Measurements from ENCODE around the gene PSMD3.
A peak's percentile ranks its signal among the peaks of the same experiment; 100 is the strongest.
"Not testable (repeated sequence)": the region's sequence is repeated elsewhere in the genome, so short reads cannot be mapped to it uniquely, and the experiment has no call there.

PSMD3 gene

DNA sequence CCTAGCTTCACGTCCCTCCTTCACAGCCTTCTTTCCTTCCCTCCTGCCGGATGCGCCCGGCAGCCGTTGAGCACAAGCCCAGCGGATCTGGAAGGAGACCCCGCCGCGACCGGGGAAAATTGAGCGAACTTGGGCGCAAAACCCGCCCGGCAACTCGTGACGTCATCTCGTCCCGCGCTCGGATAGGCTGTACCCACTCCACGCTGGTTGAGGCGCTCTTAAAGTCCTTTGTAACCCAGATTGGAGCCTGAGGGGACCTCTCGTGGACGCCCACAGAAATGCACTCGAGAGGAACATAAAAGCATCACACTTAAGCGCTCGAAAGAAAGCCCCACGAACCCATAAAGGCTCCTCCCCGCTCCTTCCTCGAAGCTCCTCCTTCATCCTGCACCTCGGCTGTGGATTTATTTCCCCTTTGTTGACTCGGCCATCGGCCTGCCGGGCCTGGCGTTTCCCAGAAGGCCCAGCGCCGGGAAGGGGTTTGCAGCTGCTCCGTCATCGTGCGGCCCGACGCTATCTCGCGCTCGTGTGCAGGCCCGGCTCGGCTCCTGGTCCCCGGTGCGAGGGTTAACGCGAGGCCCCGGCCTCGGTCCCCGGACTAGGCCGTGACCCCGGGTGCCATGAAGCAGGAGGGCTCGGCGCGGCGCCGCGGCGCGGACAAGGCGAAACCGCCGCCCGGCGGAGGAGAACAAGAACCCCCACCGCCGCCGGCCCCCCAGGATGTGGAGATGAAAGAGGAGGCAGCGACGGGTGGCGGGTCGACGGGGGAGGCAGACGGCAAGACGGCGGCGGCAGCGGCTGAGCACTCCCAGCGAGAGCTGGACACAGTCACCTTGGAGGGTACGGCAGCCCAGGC lies at the start of gene PSMD3:
PSMD3 (plus strand) TSS at position 457 of the 856 bp plus-strand sequence; CDS start at position 621, 164 bp downstream.
- H3K27ac Mint-ChIP-seq: peak within 1 kb of the TSS; percentile 99
- H3K4me1 Mint-ChIP-seq: peaks cover 41% of the 10 kb centered on the region
- no peaks in the 10 kb centered on the region for H3K9me3 Mint-ChIP-seq
- peak within 1 kb of the TSS; percentile 93 for H3K4me3 Mint-ChIP-seq
- H3K36me3 Mint-ChIP-seq: peaks cover 3% of the 10 kb centered on the region
- no peaks in the 10 kb centered on the region for H3K27me3 Mint-ChIP-seq

- Mint-ChIP-seq H3K4me1 (no peaks in the 10 kb centered on the region), H3K9me3 (no peaks in the 10 kb centered on the region), H3K4me3 (no peak overlapping the region), H3K27ac (no peak overlapping the region), H3K36me3 (peaks cover 1% of the 10 kb centered on the region), H3K27me3 (no peaks in the 10 kb centered on the region)
These were observed 46.7 kb upstream of the PSMD3 start for GRCh38 chr17:39933912-39934311.

GRCh38 chr17:39934324-39934723 lies 46.3 kb upstream of the PSMD3 start:
- no peak overlapping the region for H3K4me3 Mint-ChIP-seq
- H3K27me3 Mint-ChIP-seq: no peaks in the 10 kb centered on the region
- no peaks in the 10 kb centered on the region for H3K9me3 Mint-ChIP-seq
- H3K36me3 Mint-ChIP-seq: peaks cover 1% of the 10 kb centered on the region
- H3K27ac Mint-ChIP-seq: no peak overlapping the region
- peaks cover 3% of the 10 kb centered on the region for H3K4me1 Mint-ChIP-seq

DNA sequence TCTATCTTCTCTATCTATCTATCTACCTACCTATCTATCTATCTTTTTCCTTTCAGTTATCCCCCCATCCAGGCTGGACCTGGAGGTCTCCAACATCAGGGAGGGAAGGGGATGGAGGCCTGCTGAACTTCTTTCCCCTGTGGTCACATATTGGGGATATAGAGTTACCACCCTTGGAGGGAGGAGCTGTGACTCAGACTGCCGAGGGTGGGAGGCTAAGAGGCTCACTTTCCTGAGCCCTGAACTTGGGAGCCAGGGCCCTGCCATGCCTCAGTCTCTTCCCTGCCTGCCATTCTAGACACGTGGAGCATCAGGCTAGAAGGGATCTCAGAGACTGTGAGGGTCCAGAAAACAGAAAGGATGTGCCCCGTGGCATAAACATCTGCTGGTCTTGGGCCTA lies 44.7 kb upstream of the PSMD3 start:
- Mint-ChIP-seq H3K36me3 (peaks cover 1% of the 10 kb centered on the region), H3K4me3 (no peak overlapping the region), H3K27me3 (no peaks in the 10 kb centered on the region), H3K27ac (no peak overlapping the region), H3K4me1 (peaks cover 12% of the 10 kb centered on the region), H3K9me3 (no peaks in the 10 kb centered on the region)

DNA sequence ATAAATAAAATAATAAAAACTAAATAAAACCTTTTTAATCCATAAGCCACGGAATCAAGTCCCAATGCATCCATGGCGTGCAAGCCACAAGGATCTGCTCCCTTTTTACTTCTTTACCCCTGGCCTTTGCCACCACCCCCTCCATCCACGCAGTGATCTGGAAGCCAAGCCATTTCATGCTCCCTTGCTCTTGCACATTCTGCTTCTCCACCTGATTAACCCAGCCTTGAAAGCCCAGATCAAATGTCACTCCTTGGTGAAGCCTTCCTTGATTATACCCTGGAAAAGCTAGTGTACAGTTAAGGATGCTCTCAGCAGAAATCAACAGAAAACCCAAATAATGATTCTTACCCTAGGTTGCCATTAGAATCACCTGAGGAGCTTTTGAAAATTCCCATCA lies 43.2 kb upstream of the PSMD3 start:
- Mint-ChIP-seq H3K27ac (no peak overlapping the region), H3K4me3 (no peak overlapping the region), H3K36me3 (no peaks in the 10 kb centered on the region), H3K9me3 (no peaks in the 10 kb centered on the region), H3K4me1 (peaks cover 16% of the 10 kb centered on the region), H3K27me3 (no peaks in the 10 kb centered on the region)

GRCh38 chr17:39938140-39938869 lies 42.3 kb upstream of the PSMD3 start:
- no peaks in the 10 kb centered on the region for H3K27me3 Mint-ChIP-seq
- H3K27ac Mint-ChIP-seq: no peak overlapping the region
- H3K36me3 Mint-ChIP-seq: no peaks in the 10 kb centered on the region
- H3K4me1 Mint-ChIP-seq: peaks cover 16% of the 10 kb centered on the region
- H3K9me3 Mint-ChIP-seq: no peaks in the 10 kb centered on the region
- no peak overlapping the region for H3K4me3 Mint-ChIP-seq

DNA sequence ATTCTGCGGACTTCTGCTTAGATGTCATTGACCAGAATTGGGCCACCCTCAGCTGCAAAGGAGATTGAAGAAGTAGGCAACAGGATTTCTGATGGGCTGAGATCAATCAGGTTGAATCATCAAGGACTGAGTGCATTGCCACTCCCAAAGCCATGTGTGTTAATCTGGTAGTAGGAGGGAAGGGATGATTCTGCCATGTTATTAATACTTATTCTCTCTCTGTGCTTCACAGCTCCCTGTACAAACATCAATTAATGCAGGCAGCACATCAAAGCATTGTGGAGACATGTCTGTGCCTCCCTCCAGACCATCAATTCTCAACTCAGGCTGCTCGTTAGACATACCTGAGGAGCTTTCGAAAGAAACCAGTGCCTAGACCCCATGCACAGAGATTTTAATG lies 41.5 kb upstream of the PSMD3 start:
- Mint-ChIP-seq H3K4me3 (no peak overlapping the region), H3K9me3 (no peaks in the 10 kb centered on the region), H3K27ac (no peak overlapping the region), H3K36me3 (no peaks in the 10 kb centered on the region), H3K4me1 (peaks cover 16% of the 10 kb centered on the region), H3K27me3 (no peaks in the 10 kb centered on the region)

DNA sequence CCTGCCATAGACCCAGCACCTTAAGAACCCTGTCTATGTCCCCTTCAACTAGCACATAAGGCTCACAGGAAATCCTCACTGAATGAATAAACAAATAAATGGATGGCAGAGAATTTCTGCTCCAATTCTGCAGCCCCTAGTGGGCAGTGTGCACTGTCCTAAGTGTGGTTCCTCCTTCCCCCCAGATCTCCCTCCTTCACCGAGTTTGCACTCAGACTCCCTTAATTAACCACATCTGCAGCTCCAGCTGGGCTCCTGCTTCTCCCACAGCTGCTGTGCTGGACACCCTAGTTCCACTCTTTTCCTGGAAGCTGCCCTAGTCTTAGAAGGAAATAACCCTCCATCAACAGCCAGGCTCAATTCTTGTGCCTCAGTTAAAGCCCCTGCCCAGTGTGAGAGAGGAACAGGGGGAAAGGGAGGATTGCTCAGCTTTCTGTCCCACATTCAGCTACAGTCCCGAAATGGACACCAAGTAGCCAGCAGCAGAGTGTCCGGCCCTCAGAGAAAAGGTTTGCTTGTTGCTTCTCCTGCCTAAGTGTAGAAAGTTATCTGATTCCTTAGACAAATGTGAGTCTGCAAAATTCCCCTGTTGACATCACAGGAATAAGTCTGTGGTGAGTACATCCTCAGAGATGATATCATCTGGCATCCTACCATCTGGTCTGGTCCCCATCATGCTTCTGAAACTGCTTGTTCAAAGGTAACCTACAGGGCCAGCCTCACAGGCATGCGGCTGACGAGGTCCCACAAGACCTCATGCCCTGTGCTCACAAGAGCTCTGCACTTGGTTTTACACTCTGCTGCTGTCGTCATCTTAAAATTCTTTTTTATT lies 40.8 kb upstream of the PSMD3 start:
- H3K27ac Mint-ChIP-seq: no peak overlapping the region
- no peaks in the 10 kb centered on the region for H3K36me3 Mint-ChIP-seq
- H3K4me3 Mint-ChIP-seq: no peak overlapping the region

GRCh38 chr17:39943702-39944392 lies 36.8 kb upstream of the PSMD3 start:
- no peak overlapping the region for H3K4me3 Mint-ChIP-seq
- peaks cover 25% of the 10 kb centered on the region for H3K4me1 Mint-ChIP-seq
- H3K27ac Mint-ChIP-seq: no peak overlapping the region
- no peaks in the 10 kb centered on the region for H3K36me3 Mint-ChIP-seq
- H3K27me3 Mint-ChIP-seq: no peaks in the 10 kb centered on the region
- no peaks in the 10 kb centered on the region for H3K9me3 Mint-ChIP-seq

More for the DNA sequence above, 40.8 kb upstream of the PSMD3 start:
- Mint-ChIP-seq H3K4me1 (peaks cover 16% of the 10 kb centered on the region), H3K27me3 (no peaks in the 10 kb centered on the region), H3K9me3 (no peaks in the 10 kb centered on the region)

DNA sequence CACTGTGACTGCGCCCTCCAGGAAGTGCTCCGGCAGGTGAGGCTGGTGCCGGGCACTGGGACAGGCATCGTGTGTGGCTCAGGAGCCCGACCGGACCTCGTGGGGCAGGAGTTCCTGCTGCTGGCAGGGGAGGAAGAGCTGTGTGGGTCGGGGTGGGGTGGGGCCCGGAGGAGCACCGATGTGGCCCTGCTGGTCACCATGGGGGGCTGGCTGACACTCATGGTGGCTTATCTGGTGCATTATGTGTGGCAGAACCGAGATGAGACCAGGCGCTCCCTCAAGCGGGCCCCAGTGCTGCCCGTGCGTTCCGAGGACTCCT lies 36.3 kb upstream of the PSMD3 start:
- H3K36me3 Mint-ChIP-seq: no peaks in the 10 kb centered on the region
- H3K27me3 Mint-ChIP-seq: no peaks in the 10 kb centered on the region
- H3K4me1 Mint-ChIP-seq: peaks cover 23% of the 10 kb centered on the region
- no peak overlapping the region for H3K27ac Mint-ChIP-seq
- H3K9me3 Mint-ChIP-seq: no peaks in the 10 kb centered on the region
- no peak overlapping the region for H3K4me3 Mint-ChIP-seq

DNA sequence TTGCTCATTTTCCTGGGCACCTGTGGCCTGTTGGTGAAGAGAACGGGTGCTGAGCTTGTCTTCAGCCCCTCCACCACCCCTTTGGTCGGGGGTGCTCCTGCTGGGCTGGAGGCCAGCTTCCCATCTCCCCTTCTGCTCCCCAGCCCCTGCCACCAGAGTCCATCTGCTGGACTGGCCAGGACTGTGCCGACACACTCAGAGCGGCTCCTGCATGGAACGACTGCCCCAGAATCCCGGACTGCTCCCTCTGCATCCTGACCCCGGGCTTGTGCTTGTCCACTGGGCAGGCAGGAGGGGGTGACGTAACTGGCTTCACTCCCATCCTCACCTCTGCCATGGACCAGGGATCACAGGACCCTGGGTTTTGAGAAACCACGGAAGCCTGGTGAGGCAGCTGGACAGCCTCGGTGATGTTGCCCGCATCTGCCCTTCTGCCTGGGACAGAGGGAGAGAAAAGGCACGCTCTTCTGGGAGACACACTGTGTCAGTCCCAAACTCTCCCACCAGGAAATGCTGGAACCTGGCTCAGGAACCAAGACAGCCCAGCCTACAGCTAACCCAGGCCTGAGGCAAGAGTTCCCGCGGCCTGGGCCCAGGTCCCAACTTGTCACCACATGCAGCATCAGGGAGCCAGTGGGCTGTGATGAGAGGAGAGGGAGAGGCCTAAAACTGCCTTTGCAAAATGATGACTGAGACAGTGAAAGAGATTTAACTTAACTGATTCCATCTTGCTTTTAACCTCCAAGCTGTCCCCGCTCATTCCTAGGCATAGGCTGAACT lies 33.9 kb upstream of the PSMD3 start:
- Mint-ChIP-seq H3K36me3 (no peaks in the 10 kb centered on the region), H3K4me1 (peaks cover 17% of the 10 kb centered on the region), H3K4me3 (no peak overlapping the region), H3K27ac (no peak overlapping the region), H3K27me3 (no peaks in the 10 kb centered on the region), H3K9me3 (no peaks in the 10 kb centered on the region)

GRCh38 chr17:39948489-39948828 lies 32.1 kb upstream of the PSMD3 start:
- H3K9me3 Mint-ChIP-seq, H3K36me3 Mint-ChIP-seq, H3K27me3 Mint-ChIP-seq, H3K4me3 Mint-ChIP-seq, H3K27ac Mint-ChIP-seq: not testable (repeated sequence)
- H3K4me1 Mint-ChIP-seq: peaks cover 26% of the 10 kb centered on the region

DNA sequence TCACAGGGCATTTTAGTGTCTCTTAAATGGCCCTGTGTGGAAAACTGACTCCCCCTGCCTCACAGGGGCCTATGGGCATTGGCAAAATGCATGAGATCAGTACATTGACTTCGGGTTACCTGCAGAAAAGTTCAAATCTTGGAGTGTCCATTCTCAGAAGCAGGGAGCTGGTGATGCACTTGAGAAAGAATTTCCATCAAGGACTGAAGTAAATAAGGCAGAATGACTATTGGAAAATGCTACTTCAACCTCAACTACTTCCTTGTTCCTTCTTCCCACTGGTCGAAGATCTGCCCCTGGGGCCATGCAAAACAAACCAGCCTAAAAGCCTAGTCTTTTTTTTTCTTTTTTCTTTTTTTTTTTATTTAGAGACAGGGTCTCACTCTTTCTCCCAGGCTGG lies 31.6 kb upstream of the PSMD3 start:
- peaks cover 28% of the 10 kb centered on the region for H3K4me1 Mint-ChIP-seq
- H3K27me3 Mint-ChIP-seq: no peaks in the 10 kb centered on the region
- no peaks in the 10 kb centered on the region for H3K36me3 Mint-ChIP-seq
- no peaks in the 10 kb centered on the region for H3K9me3 Mint-ChIP-seq
- no peak overlapping the region for H3K4me3 Mint-ChIP-seq
- no peak overlapping the region for H3K27ac Mint-ChIP-seq

- Mint-ChIP-seq H3K4me3 (no peak overlapping the region), H3K9me3 (no peaks in the 10 kb centered on the region), H3K4me1 (peaks cover 28% of the 10 kb centered on the region), H3K27ac (peak overlapping the region; percentile 18), H3K27me3 (no peaks in the 10 kb centered on the region), H3K36me3 (no peaks in the 10 kb centered on the region)
These were observed 29.7 kb upstream of the PSMD3 start for GRCh38 chr17:39950871-39951348.
